Neural crest cell (in vitro differentiated cells): ENCODE data around the gene CD274. TPM values are rescaled to one million over a fixed set of nuclear protein-coding genes. Genes with fewer than 3 reads are reported as not detected.
"Not testable (repeated sequence)": the region's sequence is repeated elsewhere in the genome, so short reads cannot be mapped to it uniquely, and the experiment has no call there.

Source experiments
- DNase-seq: peaks from one replicate; pipeline ENCODE4 v3.0.0; 2021; ENCODE audit warnings: low read depth, mixed read lengths, low spot score
- H3K27ac Mint-ChIP-seq: one replicate; pipeline ENCODE4 v1.8.0; 2021; ENCODE audit warnings: mild to moderate bottlenecking, mixed read lengths; ENCODE audit not compliant: unreplicated experiment
- H3K27me3 Mint-ChIP-seq: 2 replicates; pipeline ENCODE4 v1.8.0; 2021; ENCODE audit warnings: low read depth, mild to moderate bottlenecking, mixed read lengths
- H3K36me3 Mint-ChIP-seq: 2 replicates; pipeline ENCODE4 v1.8.0; 2021; ENCODE audit warnings: low read depth, mild to moderate bottlenecking, mixed read lengths
- H3K4me1 Mint-ChIP-seq: 2 replicates; pipeline ENCODE4 v1.8.0; 2021; ENCODE audit warnings: mixed read lengths
- H3K4me3 Mint-ChIP-seq: one replicate; pipeline ENCODE4 v1.8.0; 2021; ENCODE audit warnings: mild to moderate bottlenecking, mixed read lengths
- H3K9me3 Mint-ChIP-seq: 2 replicates; pipeline ENCODE4 v1.8.0; 2021; ENCODE audit warnings: mixed read lengths
- CTCF ChIP-seq: fragments of 200-600 bp; sonication (generic); conservative IDR thresholded peaks from 2 replicates; pipeline ENCODE4 v1.5.0; 2021; ENCODE audit warnings: antibody characterized with exemption, mild to moderate bottlenecking
- total RNA-seq: library from RNA; stranded (reverse); gene quantifications from 2 replicates; pipeline ENCODE4 v1.2.1, GENCODE V29; 2021

CD274 gene
- total RNA-seq, 1 donor from 2014 or later, result not detected

- Mint-ChIP-seq H3K9me3 (peaks cover 2% of the 10 kb centered on the region), H3K4me1 (no peaks in the 10 kb centered on the region), H3K4me3 (no peak overlapping the region), H3K36me3 (no peaks in the 10 kb centered on the region), H3K27ac (no peak overlapping the region), H3K27me3 (peaks cover 8% of the 10 kb centered on the region)
- no peak for DNase-seq
- no peak for TF ChIP-seq CTCF
Observed at GRCh38 chr9:5466005-5466404, 15.7 kb downstream of the CD274 start.

GRCh38 chr9:5466766-5467165 lies 16.4 kb downstream of the CD274 start:
- DNase-seq, result no peak
- Mint-ChIP-seq H3K9me3 (peaks cover 2% of the 10 kb centered on the region), H3K4me3 (no peak overlapping the region), H3K27ac (no peak overlapping the region), H3K36me3 (no peaks in the 10 kb centered on the region), H3K27me3 (peaks cover 8% of the 10 kb centered on the region), H3K4me1 (no peaks in the 10 kb centered on the region)
- TF ChIP-seq CTCF, result no peak

GRCh38 chr9:5468850-5469249 lies 18.5 kb downstream of the CD274 start:
- H3K9me3 Mint-ChIP-seq, result peaks cover 2% of the 10 kb centered on the region
- no peak overlapping the region for H3K4me3 Mint-ChIP-seq
- no peaks in the 10 kb centered on the region for H3K4me1 Mint-ChIP-seq
- no peak for DNase-seq
- no peak overlapping the region for H3K27ac Mint-ChIP-seq
- H3K36me3 Mint-ChIP-seq, result no peaks in the 10 kb centered on the region
- no peak for TF ChIP-seq CTCF
- H3K27me3 Mint-ChIP-seq, result peaks cover 14% of the 10 kb centered on the region

GRCh38 chr9:5470122-5470521 lies 19.8 kb downstream of the CD274 start:
- Mint-ChIP-seq H3K27ac (no peak overlapping the region), H3K4me1 (no peaks in the 10 kb centered on the region), H3K36me3 (no peaks in the 10 kb centered on the region), H3K27me3 (peaks cover 14% of the 10 kb centered on the region), H3K9me3 (peaks cover 2% of the 10 kb centered on the region), H3K4me3 (no peak overlapping the region)
- no peak for TF ChIP-seq CTCF
- no peak for DNase-seq

GRCh38 chr9:5470816-5471215 lies 20.5 kb downstream of the CD274 start:
- H3K9me3 Mint-ChIP-seq, result peaks cover 2% of the 10 kb centered on the region
- TF ChIP-seq CTCF, result no peak
- H3K4me1 Mint-ChIP-seq, result no peaks in the 10 kb centered on the region
- no peak for DNase-seq
- H3K27ac Mint-ChIP-seq, result no peak overlapping the region
- no peak overlapping the region for H3K4me3 Mint-ChIP-seq
- H3K27me3 Mint-ChIP-seq, result peaks cover 14% of the 10 kb centered on the region
- H3K36me3 Mint-ChIP-seq, result no peaks in the 10 kb centered on the region

- H3K9me3 Mint-ChIP-seq, DNase-seq, H3K4me1 Mint-ChIP-seq, H3K27me3 Mint-ChIP-seq, H3K4me3 Mint-ChIP-seq, H3K36me3 Mint-ChIP-seq, H3K27ac Mint-ChIP-seq: not testable (repeated sequence)
Observed at GRCh38 chr9:5475611-5476010, 25.3 kb downstream of the CD274 start.
